A673 (cell line): ENCODE measurements around the gene PROC. TPM values are rescaled to one million over a fixed set of nuclear protein-coding genes. Genes with fewer than 3 reads are reported as not detected.

ENCODE experiments used
- BruUV-seq: library from RNA; stranded (reverse); fragments of 400-500 nt; replicated peaks from 2 replicates; lab custom pipeline; 2021; lab: Mats Ljungman, UMichigan
- CTCF ChIA-PET: fragments of 300-600 bp; sonication (Branson Sonifier 250); formaldehyde crosslinking; loops from one replicate; lab custom pipeline; 2022; ENCODE audit warnings: antibody characterized with exemption; lab: Charles Lee
- POLR2A ChIA-PET: fragments of 300-600 bp; sonication (Branson Sonifier 250); formaldehyde crosslinking; loops from one replicate; lab custom pipeline; 2022; ENCODE audit warnings: antibody characterized with exemption; ENCODE audit not compliant: low non-redundant PET; lab: Charles Lee
- DNase-seq: peaks from one replicate; pipeline ENCODE4 v3.0.0-alpha.2; 2015; ENCODE audit warnings: low spot score
- H3K27ac ChIP-seq: fragments of 200-600 bp; sonication (generic); 2 replicates; pipeline ENCODE4 v1.5.1; 2016; ENCODE audit warnings: mixed run types, low read depth, mild to moderate bottlenecking, mixed read lengths, antibody characterized with exemption, low read length; ENCODE audit not compliant: poor library complexity, severe bottlenecking
- H3K27me3 ChIP-seq: fragments of 200-600 bp; sonication (generic); replicated peaks from 2 replicates; pipeline ENCODE4 v1.6.1; 2017; ENCODE audit warnings: mixed run types, low read depth, mild to moderate bottlenecking, mixed read lengths, antibody characterized with exemption, low read length; ENCODE audit not compliant: insufficient read depth, poor library complexity
- H3K36me3 ChIP-seq: fragments of 200-600 bp; sonication (generic); 2 replicates; pipeline ENCODE4 v1.6.1; 2016; ENCODE audit warnings: mixed run types, mild to moderate bottlenecking, mixed read lengths, antibody characterized with exemption, low read length; ENCODE audit not compliant: insufficient read depth, poor library complexity, severe bottlenecking
- H3K4me1 ChIP-seq: fragments of 200-600 bp; sonication (generic); 2 replicates; pipeline ENCODE4 v1.6.1; 2017; ENCODE audit warnings: mixed run types, mild to moderate bottlenecking, mixed read lengths, antibody characterized with exemption, low read length; ENCODE audit not compliant: insufficient read depth, poor library complexity, severe bottlenecking
- H3K4me3 ChIP-seq: fragments of 200-600 bp; sonication (generic); 2 replicates; pipeline ENCODE4 v1.5.1; 2016; ENCODE audit warnings: low read depth, mixed run types, mild to moderate bottlenecking, mixed read lengths, low read length; ENCODE audit not compliant: poor library complexity, severe bottlenecking
- H3K9me3 ChIP-seq: fragments of 200-600 bp; sonication (generic); 2 replicates; pipeline ENCODE4 v1.6.1; 2016; ENCODE audit warnings: mixed run types, low read depth, mild to moderate bottlenecking, mixed read lengths, antibody characterized with exemption, low read length; ENCODE audit not compliant: poor library complexity, severe bottlenecking
- CTCF ChIP-seq: fragments of 300-800, 200-600 bp; sonication (generic); conservative IDR thresholded peaks from 2 replicates; pipeline ENCODE4 v1.5.1; 2017; ENCODE audit warnings: low read depth, mild to moderate bottlenecking, antibody characterized with exemption, low read length, moderate library complexity, mixed read lengths
- EZH2 ChIP-seq: fragments of 200-600 bp; sonication (generic); IDR thresholded peaks from 2 replicates; pipeline ENCODE4 v1.6.1; 2017; ENCODE audit warnings: borderline replicate concordance, low read depth, mild to moderate bottlenecking, mixed read lengths, antibody characterized with exemption, low read length; ENCODE audit not compliant: poor library complexity, severe bottlenecking
- intact Hi-C: fragments of 100-400 bp; cut with micrococcal nuclease; formaldehyde crosslinking; loops from one replicate; pipeline ENCODE4 v1.10.0; 2022; ENCODE audit not compliant: unreplicated experiment
- total RNA-seq: library from RNA; stranded (reverse); gene quantifications from 2 replicates; pipeline ENCODE4 v1.2.3, GENCODE V29; 2021

The PROC gene
- total RNA-seq, 1 experiment from 2014 or later, result not detected

DNA sequence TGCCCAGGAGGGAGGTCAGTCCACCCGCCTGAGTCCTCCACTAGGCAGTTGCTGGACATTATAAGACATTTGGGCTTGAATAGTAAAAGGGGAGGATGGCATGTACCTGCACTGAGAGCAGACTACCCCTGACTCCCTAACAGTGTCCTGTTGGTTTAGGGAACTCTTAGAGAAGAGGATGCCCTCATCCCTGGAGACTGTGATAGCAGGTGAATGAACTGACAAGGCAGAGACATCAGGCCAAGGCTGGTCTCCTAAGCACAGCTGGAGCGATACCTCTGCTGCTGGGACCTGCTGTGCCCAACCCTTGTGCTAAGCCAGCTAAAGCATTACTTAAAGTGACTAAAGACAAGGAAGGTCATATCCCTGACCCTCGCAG is 34.8 kb downstream of the PROC start:
- Histone ChIP-seq H3K4me1 (peaks cover 22% of the 10 kb centered on the region), H3K4me3 (no peak overlapping the region), H3K27ac (no peak overlapping the region), H3K27me3 (no peaks in the 10 kb centered on the region), H3K36me3 (no peaks in the 10 kb centered on the region), H3K9me3 (no peaks in the 10 kb centered on the region)
- ChIA-PET CTCF (interaction anchor here (1.4 kb wide), 1 partner anchor 129 kb away, joined by 7 read pairs; no protein-coding TSS in a partner anchor), POLR2A (no interaction called here)
- no TSS peak for BruUV-seq
- no peak for DNase-seq
- intact Hi-C loops, result no loop called here
- TF ChIP-seq EZH2, result no peak
- TF ChIP-seq CTCF, result no peak

GRCh38 chr2:127453392-127454171 is 35.4 kb downstream of the PROC start:
- peak; percentile 42 for DNase-seq
- ChIA-PET POLR2A (no interaction called here), CTCF (interaction anchor here (1.4 to 1.5 kb wide), 2 partner anchors 25 to 129 kb away, joined by 3 to 7 read pairs; no protein-coding TSS in a partner anchor)
- Histone ChIP-seq H3K27ac (no peak overlapping the region), H3K4me3 (no peak overlapping the region), H3K27me3 (no peaks in the 10 kb centered on the region), H3K9me3 (no peaks in the 10 kb centered on the region), H3K4me1 (peaks cover 22% of the 10 kb centered on the region), H3K36me3 (no peaks in the 10 kb centered on the region)
- intact Hi-C loops, result no loop called here
- TF ChIP-seq CTCF (peak; percentile 63), EZH2 (no peak)
- BruUV-seq, result no TSS peak

- no peaks in the 10 kb centered on the region for H3K36me3 ChIP-seq
- no peak overlapping the region for H3K4me3 ChIP-seq
- no peaks in the 10 kb centered on the region for H3K27me3 ChIP-seq
- no peaks in the 10 kb centered on the region for H3K9me3 ChIP-seq
- peak overlapping the region; percentile 45 for H3K27ac ChIP-seq
- BruUV-seq, result no TSS peak
- H3K4me1 ChIP-seq, result peaks cover 22% of the 10 kb centered on the region
- TF ChIP-seq CTCF (no peak), EZH2 (no peak)
- DNase-seq, result peak; percentile 35
- ChIA-PET CTCF (interaction anchor here (0.6 to 1.5 kb wide), 3 partner anchors 17 to 257 kb away, joined by 3 read pairs; no protein-coding TSS in a partner anchor), POLR2A (no interaction called here)
- intact Hi-C loops, result no loop called here
Measured at GRCh38 chr2:127454595-127455565, 36.7 kb downstream of the PROC start.
